GM18870 (cell line): ENCODE results near the gene THSD7B.
"Not testable (repeated sequence)": the region's sequence is repeated elsewhere in the genome, so short reads cannot be mapped to it uniquely, and the experiment has no call there.

Source experiments
- ATAC-seq: cut with Tn5 transposase; IDR thresholded peaks from one replicate; pipeline ENCODE4 v1.9.1; 2021; ENCODE audit warnings: moderate library complexity; ENCODE audit not compliant: unreplicated experiment

The THSD7B gene

GRCh38 chr2:137658433-137658832 is 893.1 kb downstream of the THSD7B start:
- no peak for ATAC-seq

DNA sequence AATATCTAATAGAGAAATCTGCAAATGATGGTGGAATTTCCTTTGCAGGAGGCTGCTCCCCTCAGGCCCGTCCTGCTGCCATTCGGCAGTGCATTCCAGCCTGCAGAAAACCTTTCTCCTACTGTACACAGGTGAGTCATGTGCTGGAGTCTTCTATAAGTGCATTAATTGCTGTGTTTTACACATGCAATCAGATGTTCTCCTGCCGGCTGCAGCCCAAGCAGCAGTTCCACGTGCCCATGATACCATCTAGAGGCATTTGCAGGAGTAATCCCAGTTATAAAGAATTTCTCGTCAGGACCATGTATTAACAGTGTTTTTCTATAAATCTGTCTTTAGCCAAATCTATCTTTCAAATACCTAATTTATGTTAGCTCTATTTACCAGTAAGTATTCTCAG is 894.3 kb downstream of the THSD7B start:
- ATAC-seq, result no peak

- no peak for ATAC-seq
Observed at GRCh38 chr2:137670111-137670510, 904.8 kb downstream of the THSD7B start.

GRCh38 chr2:137672989-137673552 is 907.7 kb downstream of the THSD7B start:
- ATAC-seq, result no peak

- no peak for ATAC-seq
Observed at GRCh38 chr2:137674991-137675390, 909.6 kb downstream of the THSD7B start.

DNA sequence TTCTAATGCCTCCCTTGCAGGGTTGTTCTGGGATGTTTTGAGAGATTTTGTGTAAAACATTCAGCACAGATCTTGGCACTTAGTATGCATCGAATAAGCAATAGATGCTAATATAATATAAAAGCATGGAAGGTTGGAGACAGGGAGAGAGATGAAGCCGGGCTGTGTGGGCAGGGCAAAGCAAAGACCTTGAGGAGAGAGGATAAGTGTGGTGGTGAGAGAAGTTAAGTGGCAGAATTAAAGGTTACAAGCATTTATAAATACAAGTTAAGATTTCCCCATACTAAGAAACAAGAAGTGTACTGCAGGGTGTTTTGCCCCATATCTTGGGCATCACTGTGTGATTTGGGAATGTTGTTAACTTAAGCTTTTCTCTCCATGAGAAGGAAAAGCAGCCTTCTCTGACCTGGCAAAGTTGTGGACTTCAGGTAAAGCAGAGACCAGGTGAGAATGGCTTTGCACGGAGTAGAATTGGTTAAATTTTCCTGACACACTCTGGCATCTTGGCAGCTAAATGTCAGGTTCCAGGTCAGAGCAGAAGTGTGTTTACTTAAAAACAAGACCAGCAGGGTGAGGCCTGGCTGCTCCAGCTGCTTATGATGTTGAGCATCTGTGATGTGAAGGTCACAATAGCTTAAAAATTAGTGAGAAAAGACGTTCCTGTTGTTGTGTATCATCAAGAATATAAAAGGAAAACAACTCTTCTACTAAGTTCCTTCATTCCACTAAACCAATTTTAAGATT is 910.4 kb downstream of the THSD7B start:
- ATAC-seq, result no peak

DNA sequence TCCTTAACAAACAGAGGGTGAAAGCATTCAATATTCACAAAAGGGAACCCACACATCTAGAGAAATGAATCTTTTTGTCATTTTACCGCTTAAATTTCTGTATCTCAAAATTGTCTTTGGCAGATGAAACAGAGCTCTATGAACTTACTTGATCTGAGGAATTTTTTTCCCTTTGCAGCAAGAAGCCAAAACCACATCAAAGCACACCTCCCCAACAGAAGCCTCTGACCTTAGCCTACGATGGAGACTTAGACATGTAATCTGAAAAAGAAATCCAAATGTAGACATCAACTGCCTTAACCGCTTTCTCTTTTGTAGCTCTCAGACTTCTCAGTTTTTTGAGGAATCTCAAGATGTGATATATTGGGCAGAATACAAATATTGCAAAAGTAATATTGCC is 911.0 kb downstream of the THSD7B start:
- no peak for ATAC-seq

GRCh38 chr2:137677466-137677865 is 912.1 kb downstream of the THSD7B start:
- no peak for ATAC-seq

DNA sequence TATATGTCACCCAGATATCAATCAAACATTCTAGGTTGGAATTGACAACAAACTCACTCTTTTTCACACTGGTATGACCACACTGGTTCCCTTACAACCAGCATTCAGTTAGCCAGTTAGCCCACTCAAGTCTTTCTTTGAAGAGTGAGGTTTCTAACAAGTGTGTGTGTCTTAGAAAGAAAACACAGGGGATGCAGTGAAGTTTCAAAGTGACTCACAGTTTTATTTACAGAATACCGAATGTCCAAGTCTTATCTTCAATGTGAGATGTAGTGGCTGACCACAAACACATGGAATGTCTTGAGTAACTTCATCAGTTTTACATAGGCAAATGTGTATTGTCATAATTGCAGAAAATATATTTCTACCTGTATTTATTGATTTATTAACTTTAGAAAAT is 924.2 kb downstream of the THSD7B start:
- no peak for ATAC-seq

GRCh38 chr2:137693534-137693933 is 928.2 kb downstream of the THSD7B start:
- peak; percentile 52 for ATAC-seq

- no peak for ATAC-seq
Observed at GRCh38 chr2:137696916-137697315, 931.6 kb downstream of the THSD7B start.

DNA sequence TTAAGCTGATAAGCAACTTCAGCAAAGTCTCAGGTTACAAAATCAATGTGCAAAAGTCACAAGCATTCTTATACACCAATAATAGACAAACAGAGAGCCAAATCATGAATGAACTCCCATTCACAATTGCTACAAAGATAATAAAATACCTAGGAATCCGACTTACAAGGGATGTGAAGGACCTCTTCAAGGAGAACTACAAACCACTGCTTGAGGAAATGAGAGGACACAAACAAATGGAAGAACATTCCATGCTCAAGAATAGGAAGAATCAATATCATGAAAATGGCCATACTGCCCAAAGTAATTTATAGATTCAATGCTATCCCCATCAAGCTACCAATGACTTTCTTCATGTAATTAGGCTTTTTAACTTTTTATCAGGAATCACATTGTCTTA is 934.9 kb downstream of the THSD7B start:
- not testable (repeated sequence) for ATAC-seq

GRCh38 chr2:137700681-137701080 is 935.3 kb downstream of the THSD7B start:
- ATAC-seq, result no peak

- ATAC-seq, result no peak
Observed at GRCh38 chr2:137705296-137705695, 940.0 kb downstream of the THSD7B start.

GRCh38 chr2:137706786-137707613 is 941.7 kb downstream of the THSD7B start:
- ATAC-seq, result no peak

- no peak for ATAC-seq
Observed at GRCh38 chr2:137708311-137708710, 943.0 kb downstream of the THSD7B start.

DNA sequence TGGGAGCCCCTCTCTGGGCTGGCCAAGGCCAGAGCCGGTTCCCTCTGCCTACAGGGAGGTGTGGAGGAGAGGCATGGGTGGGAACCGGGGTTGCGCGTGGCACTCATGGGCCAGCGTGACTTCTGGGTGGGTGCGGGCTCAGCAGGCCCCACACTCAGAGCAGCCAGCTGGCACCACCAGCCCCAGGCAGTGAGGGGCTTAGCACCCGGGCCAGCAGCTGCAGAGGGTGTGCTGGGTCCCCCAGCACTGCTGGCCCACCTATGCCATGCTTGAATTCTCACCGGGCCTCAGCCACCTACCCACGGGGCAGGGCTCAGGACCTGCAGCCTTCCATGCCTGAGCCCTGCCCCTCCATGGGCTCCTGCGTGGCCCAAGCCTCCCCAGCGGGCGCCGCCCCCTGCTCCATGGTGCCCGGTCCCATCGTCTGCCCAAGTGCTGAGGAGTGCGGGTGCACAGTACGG is 950.4 kb downstream of the THSD7B start:
- no peak for ATAC-seq

DNA sequence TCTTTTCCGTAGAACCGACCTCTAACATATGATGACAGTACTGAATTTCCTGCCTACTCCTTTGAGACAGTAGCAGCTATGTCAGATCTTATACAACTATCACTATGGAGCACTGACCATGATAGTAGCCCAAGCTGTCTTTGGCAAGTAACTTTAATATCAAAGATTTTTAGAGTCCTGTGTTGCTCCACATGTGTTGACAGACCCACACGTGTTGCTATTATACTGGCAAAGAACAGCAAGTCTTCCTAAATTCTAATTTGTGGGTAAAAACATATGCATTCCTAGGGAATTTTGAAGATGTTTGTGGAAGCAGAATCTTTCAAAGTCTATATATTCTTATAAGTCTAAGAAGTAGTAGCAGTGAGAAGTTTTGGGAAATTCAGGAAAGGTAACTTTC is 953.4 kb downstream of the THSD7B start:
- no peak for ATAC-seq

DNA sequence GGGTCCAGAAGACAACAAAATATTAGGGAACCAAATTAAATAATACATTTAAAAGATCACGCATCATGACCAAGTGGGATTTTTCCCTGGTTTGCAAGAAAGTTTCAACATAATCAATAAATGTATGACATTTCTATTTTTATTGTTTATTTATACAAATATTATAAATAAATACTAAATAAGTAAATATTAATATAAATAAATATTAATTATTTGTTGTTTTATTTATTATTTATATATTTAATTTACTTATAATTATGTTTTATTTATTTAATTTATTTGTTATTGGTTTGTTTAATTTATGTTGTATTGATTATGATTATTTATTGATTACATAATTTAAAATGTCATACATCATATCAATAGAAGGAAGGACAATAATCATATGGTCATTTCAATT is 956.4 kb downstream of the THSD7B start:
- ATAC-seq, result no peak

DNA sequence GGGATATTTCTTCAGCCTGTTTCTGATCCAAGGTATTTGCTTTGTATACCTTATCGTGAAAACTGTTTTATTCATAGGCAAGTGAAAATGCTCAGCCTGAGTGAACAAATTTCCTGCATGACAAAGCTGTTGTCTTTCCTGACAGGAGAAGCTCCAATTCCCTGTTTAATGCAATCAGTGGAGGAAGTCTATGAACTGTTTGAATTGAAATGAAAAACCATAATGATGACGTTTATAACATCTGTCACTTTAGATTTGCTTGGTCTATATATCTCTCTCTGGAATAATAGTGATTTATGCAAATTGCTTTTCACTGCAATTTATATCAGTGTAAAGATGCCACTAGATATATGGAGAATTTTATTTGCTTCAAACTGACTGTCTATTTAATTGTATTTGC is 959.6 kb downstream of the THSD7B start:
- no peak for ATAC-seq
